ENCODE measurements around the gene ARSA. TPM values are rescaled to one million over a fixed set of nuclear protein-coding genes. Genes with fewer than 3 reads are reported as not detected.

Gene ARSA
- total RNA-seq, 2 experiments from 2014 or later: 64.2 to 66.5 TPM

GRCh38 chr22:50604256-50605001, 23.5 kb downstream of the ARSA start:
- CTCF ChIA-PET: no interaction called here
- Mint-ChIP-seq H3K4me1 (peaks cover 12% of the 10 kb centered on the region), H3K36me3 (ENCODE audit: low read depth) (peaks cover 3% of the 10 kb centered on the region), H3K9me3 (no peaks in the 10 kb centered on the region), H3K4me3 (no peak overlapping the region), H3K27ac (no peak overlapping the region), H3K27me3 (peaks cover 39% of the 10 kb centered on the region)
- POLR2A ChIA-PET: no interaction called here
- DNase-seq: no peak

GRCh38 chr22:50603511-50604255, 24.3 kb downstream of the ARSA start:
- ChIA-PET CTCF (interaction anchor here (0.8 kb wide), 1 partner anchor 89 kb away, joined by 3 read pairs; no protein-coding TSS in a partner anchor), POLR2A (no interaction called here)
- no peak overlapping the region for H3K4me3 Mint-ChIP-seq
- H3K4me1 Mint-ChIP-seq: peaks cover 12% of the 10 kb centered on the region
- H3K27ac Mint-ChIP-seq: no peak overlapping the region
- peaks cover 3% of the 10 kb centered on the region for H3K36me3 Mint-ChIP-seq (ENCODE audit: low read depth)
- no peaks in the 10 kb centered on the region for H3K9me3 Mint-ChIP-seq
- no peak for DNase-seq
- H3K27me3 Mint-ChIP-seq: peaks cover 40% of the 10 kb centered on the region

DNA sequence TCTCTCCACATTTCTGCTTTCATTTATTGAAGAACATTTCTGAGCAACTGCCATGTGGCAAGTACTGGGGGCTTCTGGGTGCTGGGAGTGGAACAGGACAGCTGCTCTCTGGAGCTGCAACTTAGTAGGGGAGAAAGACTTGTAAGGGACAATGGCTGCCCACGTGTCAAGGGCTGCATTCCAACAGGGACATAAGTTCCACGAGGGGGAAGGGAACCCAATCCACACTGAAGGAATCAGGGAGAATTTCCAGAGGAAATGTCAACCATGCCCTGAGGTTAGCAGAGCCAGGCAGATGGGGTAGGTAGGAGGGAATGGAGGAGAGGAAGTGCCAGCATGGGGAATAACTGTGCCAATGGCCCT, 25.6 kb downstream of the ARSA start:
- ChIA-PET POLR2A (no interaction called here), CTCF (interaction anchor here (1.0 to 1.4 kb wide), 4 partner anchors 10 to 77 kb away, joined by 3 to 5 read pairs (median 4); partner anchors contain the start of gene SCO2)
- Mint-ChIP-seq H3K4me3 (no peak overlapping the region), H3K4me1 (peaks cover 12% of the 10 kb centered on the region), H3K27me3 (peaks cover 45% of the 10 kb centered on the region), H3K9me3 (no peaks in the 10 kb centered on the region), H3K36me3 (ENCODE audit: low read depth) (peaks cover 3% of the 10 kb centered on the region), H3K27ac (no peak overlapping the region)
- no peak for DNase-seq

DNA sequence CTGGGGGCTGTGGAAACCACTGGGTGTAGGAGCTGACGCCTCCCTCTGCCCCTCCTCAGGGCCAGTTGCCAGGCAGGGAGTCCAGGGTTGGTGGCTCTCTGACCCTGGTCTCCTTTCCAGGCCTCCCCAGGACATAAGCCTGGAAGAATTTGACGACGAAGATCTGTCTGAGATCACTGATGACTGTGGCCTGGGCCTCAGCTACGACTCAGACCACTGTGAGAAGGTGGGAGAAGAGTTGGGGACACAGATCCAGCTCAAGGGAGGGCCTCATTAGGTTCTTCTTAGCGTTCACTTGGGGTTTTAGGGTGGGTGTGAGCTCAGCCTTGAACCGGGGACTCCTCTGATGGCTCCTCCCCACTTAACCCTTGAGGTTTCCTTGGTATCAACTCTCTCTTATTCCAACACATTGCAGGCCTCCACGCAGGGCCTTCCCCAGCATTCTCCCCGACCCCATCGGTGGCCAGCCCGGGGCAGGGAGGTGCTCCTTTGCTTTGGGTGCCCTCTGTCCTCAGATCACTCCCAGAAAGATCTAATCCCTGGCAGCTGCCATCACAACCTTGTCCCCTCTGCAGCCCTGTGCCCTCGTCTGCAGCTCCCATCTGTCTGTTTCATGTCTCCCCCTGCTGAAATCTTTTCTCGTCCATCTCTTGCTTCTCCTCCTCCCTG, 26.1 kb downstream of the ARSA start:
- peaks cover 44% of the 10 kb centered on the region for H3K27me3 Mint-ChIP-seq
- H3K27ac Mint-ChIP-seq: no peak overlapping the region
- H3K36me3 Mint-ChIP-seq (ENCODE audit: low read depth): peaks cover 3% of the 10 kb centered on the region
- ChIA-PET CTCF (interaction anchor here (1.0 to 1.4 kb wide), 4 partner anchors 11 to 76 kb away, joined by 3 to 5 read pairs (median 4); partner anchors contain the start of gene SCO2), POLR2A (no interaction called here)
- H3K9me3 Mint-ChIP-seq: no peaks in the 10 kb centered on the region
- no peak for DNase-seq
- H3K4me3 Mint-ChIP-seq: peak overlapping the region; percentile 58
- H3K4me1 Mint-ChIP-seq: peaks cover 12% of the 10 kb centered on the region

DNA sequence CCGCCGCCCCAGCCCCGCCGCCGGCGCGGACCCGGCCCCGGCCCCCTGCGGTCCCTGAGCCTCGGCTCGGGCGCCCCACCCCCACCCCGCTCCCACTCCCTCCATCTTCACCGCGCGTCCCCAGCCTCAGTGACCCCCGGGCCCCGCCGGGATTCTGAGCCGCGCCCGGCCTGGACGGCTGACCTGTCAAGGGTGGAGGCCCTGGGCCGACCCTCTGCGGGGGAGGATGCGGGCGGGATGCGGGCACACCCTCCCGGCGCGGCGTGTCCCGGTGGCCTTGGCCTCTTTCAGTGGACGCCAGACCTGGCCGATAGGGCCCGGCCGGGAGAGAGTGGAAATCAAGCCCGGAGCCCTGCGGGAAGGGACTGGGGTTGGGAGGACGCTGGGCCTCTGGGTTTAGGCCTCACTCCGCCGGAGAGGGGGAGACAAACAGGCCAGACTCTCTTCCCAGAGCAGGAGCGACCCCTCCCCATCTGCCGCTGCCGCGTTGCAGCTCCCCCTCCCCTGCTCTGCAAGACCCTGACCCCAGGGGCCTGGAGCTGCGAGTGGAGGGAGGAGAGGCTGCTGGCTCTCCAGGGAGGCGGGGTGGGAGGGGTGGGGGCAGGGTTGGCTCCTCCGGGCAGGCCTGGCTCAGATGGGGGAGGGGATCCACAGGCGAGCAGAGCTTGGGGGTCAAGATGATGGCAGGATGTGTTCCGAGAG, 26.8 kb downstream of the ARSA start:
- ChIA-PET CTCF (interaction anchor here (1.0 to 1.4 kb wide), 4 partner anchors 12 to 76 kb away, joined by 3 to 5 read pairs (median 4); partner anchors contain the start of gene SCO2), POLR2A (no interaction called here)
- no peak for DNase-seq
- H3K36me3 Mint-ChIP-seq (ENCODE audit: low read depth): peaks cover 3% of the 10 kb centered on the region
- no peaks in the 10 kb centered on the region for H3K9me3 Mint-ChIP-seq
- peaks cover 39% of the 10 kb centered on the region for H3K27me3 Mint-ChIP-seq
- peak overlapping the region; percentile 58 for H3K4me3 Mint-ChIP-seq
- H3K4me1 Mint-ChIP-seq: peaks cover 12% of the 10 kb centered on the region
- H3K27ac Mint-ChIP-seq: no peak overlapping the region

GRCh38 chr22:50600538-50600937, 27.4 kb downstream of the ARSA start, which contains the start of gene MAPK8IP2:
Gene MAPK8IP2, plus strand, starts transcription at chr22:50600793. Its CDS starts 26 bp downstream, at chr22:50600819.
- Mint-ChIP-seq H3K4me3 (peak within 1 kb of the TSS; percentile 58), H3K9me3 (no peaks in the 10 kb centered on the region), H3K27ac (no peak within 1 kb of the TSS), H3K4me1 (peaks cover 12% of the 10 kb centered on the region), H3K36me3 (ENCODE audit: low read depth) (peaks cover 3% of the 10 kb centered on the region), H3K27me3 (peaks cover 37% of the 10 kb centered on the region)
- POLR2A ChIA-PET: no interaction called here
- no peak for DNase-seq
- CTCF ChIA-PET: interaction anchor here (1.4 kb wide), 1 partner anchor 11 kb away, joined by 4 read pairs; no protein-coding TSS in a partner anchor

- POLR2A ChIA-PET: no interaction called here
- peaks cover 6% of the 10 kb centered on the region for H3K36me3 Mint-ChIP-seq (ENCODE audit: low read depth)
- peaks cover 34% of the 10 kb centered on the region for H3K27me3 Mint-ChIP-seq
- peak overlapping the region; percentile 42 for H3K4me3 Mint-ChIP-seq
- no peaks in the 10 kb centered on the region for H3K9me3 Mint-ChIP-seq
- peak; percentile 74 for DNase-seq
- CTCF ChIA-PET: interaction anchor here (1.4 kb wide), 1 partner anchor 12 kb away, joined by 4 read pairs; no protein-coding TSS in a partner anchor
- no peak overlapping the region for H3K27ac Mint-ChIP-seq
- peaks cover 12% of the 10 kb centered on the region for H3K4me1 Mint-ChIP-seq
These were observed 28.0 kb downstream of the ARSA start for GRCh38 chr22:50599816-50600455.

- H3K27me3 Mint-ChIP-seq: peaks cover 19% of the 10 kb centered on the region
- no peaks in the 10 kb centered on the region for H3K9me3 Mint-ChIP-seq
- ChIA-PET POLR2A (no interaction called here), CTCF (no interaction called here)
- H3K27ac Mint-ChIP-seq: no peak overlapping the region
- DNase-seq: no peak
- H3K4me1 Mint-ChIP-seq: peaks cover 10% of the 10 kb centered on the region
- no peak overlapping the region for H3K4me3 Mint-ChIP-seq
- H3K36me3 Mint-ChIP-seq (ENCODE audit: low read depth): peaks cover 9% of the 10 kb centered on the region
These were observed 30.9 kb downstream of the ARSA start for GRCh38 chr22:50597097-50597496.

DNA sequence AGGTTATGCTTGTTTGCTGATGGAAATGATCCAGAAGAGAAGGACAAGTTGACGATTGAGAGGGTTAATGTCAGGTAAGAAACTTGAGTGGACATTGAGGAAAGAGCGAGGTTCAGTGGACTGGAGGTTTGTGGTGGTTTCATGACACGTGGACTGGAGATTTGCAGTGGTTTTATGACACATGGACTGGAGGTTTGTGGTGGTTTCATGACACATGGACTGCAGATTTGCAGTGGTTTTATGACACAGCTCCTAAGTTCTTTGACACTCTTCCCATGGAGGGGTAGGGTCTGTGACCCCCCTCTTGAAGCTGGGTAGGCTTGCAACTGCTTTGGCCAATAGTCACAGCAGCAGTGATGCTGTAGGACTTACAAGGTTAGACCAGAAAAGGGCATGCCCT, 32.8 kb downstream of the ARSA start:
- Mint-ChIP-seq H3K9me3 (no peaks in the 10 kb centered on the region), H3K36me3 (ENCODE audit: low read depth) (peaks cover 8% of the 10 kb centered on the region), H3K27me3 (peaks cover 12% of the 10 kb centered on the region), H3K4me3 (no peak overlapping the region), H3K27ac (no peak overlapping the region), H3K4me1 (peaks cover 5% of the 10 kb centered on the region)
- ChIA-PET CTCF (interaction anchor here (0.6 kb wide), 1 partner anchor 199 kb away, joined by 3 read pairs; no protein-coding TSS in a partner anchor), POLR2A (no interaction called here)
- DNase-seq: no peak

GRCh38 chr22:50587407-50587806, 40.5 kb downstream of the ARSA start:
- Mint-ChIP-seq H3K4me1 (peaks cover 7% of the 10 kb centered on the region), H3K9me3 (no peaks in the 10 kb centered on the region), H3K27me3 (peaks cover 1% of the 10 kb centered on the region), H3K36me3 (ENCODE audit: low read depth) (peaks cover 3% of the 10 kb centered on the region), H3K27ac (no peak overlapping the region), H3K4me3 (no peak overlapping the region)
- CTCF ChIA-PET: interaction anchor here (1.3 kb wide), 1 partner anchor 61 kb away, joined by 3 read pairs; no protein-coding TSS in a partner anchor
- POLR2A ChIA-PET: no interaction called here
- DNase-seq: no peak

GRCh38 chr22:50586416-50586815, 41.5 kb downstream of the ARSA start:
- no peak overlapping the region for H3K27ac Mint-ChIP-seq
- no peak for DNase-seq
- no peak overlapping the region for H3K4me3 Mint-ChIP-seq
- no peaks in the 10 kb centered on the region for H3K9me3 Mint-ChIP-seq
- ChIA-PET CTCF (no interaction called here), POLR2A (no interaction called here)
- H3K36me3 Mint-ChIP-seq (ENCODE audit: low read depth): peaks cover 1% of the 10 kb centered on the region
- H3K4me1 Mint-ChIP-seq: peaks cover 10% of the 10 kb centered on the region
- H3K27me3 Mint-ChIP-seq: peaks cover 1% of the 10 kb centered on the region

GRCh38 chr22:50585781-50586180, 42.2 kb downstream of the ARSA start:
- peaks cover 1% of the 10 kb centered on the region for H3K27me3 Mint-ChIP-seq
- POLR2A ChIA-PET: no interaction called here
- H3K36me3 Mint-ChIP-seq (ENCODE audit: low read depth): peaks cover 3% of the 10 kb centered on the region
- peaks cover 13% of the 10 kb centered on the region for H3K4me1 Mint-ChIP-seq
- H3K9me3 Mint-ChIP-seq: no peaks in the 10 kb centered on the region
- CTCF ChIA-PET: interaction anchor here (1.0 kb wide), 1 partner anchor 60 kb away, joined by 3 read pairs; no protein-coding TSS in a partner anchor
- H3K4me3 Mint-ChIP-seq: no peak overlapping the region
- no peak for DNase-seq
- H3K27ac Mint-ChIP-seq: no peak overlapping the region
